Hematopoietic multipotent progenitor cell treated with erythropoietin and hydrocortisone succinate and interleukin-3 and kit ligand, for 15 days (in vitro differentiated cells): ENCODE results near the gene WDR86.

Source experiments
- DNase-seq: peaks from one replicate; pipeline ENCODE4 v3.0.0-alpha.2; 2015; ENCODE audit warnings: low spot score

Gene WDR86

DNA sequence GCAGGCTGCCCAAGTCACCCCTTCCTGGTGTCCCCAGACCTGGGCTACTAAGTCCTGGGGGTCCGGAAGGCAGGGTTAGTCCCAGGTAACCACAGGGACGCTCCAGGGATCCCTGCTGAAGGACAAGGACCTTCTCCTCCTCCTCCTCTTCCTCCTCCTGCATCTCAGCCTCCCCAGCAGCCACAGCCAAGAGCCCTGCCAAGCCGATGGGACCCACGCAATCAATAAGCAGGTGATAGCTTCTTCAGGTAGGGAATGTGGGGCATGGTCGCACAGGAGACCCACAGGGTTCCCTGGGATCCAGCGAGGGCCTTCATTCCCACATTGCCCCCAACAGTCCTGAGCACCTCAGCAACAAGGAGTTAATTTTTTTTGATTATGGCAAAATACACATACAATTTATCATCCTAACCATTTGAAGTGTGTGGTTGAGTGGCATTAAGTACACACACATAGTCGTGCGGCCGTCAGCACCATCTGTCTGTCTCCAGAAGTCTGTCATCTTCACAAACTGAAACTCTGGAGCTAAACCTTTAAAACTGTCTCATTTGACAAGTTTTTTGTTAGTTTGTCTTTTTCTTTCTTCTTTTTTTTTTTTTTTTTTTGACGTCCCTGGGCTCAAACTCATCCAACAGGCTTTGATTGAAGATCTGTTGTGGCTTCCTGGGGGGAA, 18.0 kb upstream of the WDR86 start:
- DNase-seq = no peak

DNA sequence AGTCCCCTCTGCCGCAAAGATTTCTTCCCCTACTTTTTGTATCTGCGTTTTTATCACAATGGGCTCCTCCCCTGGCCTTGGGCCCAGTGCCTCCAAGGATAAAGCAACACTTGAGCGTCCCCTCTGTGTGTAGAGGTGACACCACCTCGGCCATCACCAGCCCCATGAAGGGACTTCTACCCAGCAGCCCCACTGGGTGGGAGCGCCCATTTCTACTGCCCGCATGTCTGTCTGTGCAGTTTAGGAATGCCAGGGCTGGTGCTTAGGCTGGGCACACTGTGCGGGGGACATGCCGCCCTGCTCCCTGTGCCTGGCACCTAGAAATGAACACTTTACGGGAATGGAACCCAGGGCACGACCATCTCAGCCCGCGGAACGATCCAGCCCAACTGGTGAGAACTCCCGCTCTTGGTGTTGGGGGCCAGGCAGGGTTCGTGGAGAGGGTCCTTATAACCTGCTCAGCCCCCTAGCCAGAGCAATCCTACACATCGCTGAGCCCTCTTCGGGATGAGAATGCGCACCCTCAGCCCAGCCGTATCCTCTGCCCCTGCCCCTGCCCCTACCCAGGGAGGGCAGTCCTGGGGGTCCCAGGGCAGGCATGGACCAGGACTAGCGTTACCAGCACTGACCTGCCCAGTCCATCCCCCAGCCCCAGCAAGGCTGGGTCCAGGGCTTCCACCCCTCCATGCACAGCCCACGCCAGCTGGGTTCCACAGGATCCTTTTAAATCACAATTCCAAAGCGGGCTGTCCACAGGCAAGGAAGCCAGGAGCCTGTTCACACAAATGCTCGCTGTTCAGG, 17.3 kb upstream of the WDR86 start:
- DNase-seq = no peak

DNA sequence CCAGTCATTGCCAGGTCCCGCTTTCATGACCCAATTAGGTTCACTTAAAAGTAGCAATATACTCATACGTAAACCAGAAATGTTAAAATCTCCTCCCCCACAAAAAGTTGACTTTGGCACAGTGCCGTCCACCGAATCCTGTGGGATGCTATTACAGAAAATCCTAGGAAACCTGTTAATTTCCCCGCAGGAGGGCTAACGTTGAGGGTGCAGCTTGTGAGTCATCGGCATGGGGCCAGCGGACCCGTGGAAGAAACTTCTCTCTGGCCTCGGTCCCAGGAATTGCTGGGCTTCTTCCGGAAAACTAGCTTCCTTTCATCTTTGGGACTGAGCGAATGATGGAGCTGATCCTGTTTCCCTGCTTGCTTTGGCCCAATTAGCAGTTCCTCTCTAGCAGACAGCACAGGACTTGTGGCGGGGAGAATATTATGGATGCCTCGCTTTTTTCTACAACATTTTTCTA, 16.6 kb upstream of the WDR86 start:
- DNase-seq = no peak

DNA sequence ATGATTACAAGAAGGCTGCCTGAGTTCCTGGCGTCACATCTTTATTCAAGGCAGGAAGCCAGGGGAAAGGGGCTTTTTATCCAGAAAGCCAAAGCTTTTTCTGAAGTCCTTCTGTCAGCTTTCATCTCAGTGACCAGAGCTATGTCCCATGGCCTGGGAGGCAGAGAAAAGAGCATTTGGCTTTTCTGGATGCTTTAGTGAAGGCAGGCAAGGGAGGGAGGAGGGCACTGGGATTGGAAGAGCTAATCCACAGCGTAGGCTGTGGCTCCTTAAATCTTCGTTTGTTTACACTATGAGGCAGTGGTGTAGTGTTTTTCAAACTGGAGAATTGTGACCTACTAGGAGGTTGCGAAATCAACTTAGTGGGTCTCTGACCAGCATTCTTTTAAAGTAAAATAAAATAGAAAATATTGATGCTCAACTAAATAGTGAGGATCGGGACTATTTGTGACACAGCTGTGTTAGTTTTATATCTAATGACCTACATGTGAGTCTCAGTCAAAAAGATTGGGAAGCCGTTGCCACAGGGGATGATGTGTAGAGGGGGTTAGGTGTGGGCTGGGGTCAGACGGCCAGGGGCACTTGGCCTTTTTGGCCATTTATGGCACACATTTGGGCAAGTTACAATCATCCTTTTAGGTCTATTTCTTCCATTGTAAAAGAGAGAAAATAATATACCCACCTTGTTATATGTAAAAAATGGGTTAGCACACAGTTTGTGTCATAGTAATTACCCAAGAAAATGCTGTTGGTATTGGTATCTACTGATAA, 16.0 kb upstream of the WDR86 start:
- no peak for DNase-seq

DNA sequence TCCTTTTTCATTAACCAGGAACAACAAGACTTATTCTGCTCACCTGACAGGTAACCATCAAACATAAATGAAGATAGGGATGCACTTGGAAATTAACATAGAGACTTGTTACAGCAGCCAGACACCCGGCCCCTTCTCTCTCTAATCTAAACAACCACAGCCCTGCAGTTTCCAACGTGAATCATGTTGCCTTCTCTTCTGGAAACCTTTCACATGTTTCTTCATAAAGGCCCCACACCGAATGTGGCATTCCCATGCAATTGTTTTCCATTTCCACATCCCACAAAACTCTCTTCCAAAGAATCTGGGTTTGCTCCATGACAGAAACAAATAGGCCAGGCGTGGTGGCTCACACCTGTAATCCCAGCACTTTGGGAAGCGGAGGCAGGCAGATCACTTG, 15.0 kb upstream of the WDR86 start:
- DNase-seq = no peak

DNA sequence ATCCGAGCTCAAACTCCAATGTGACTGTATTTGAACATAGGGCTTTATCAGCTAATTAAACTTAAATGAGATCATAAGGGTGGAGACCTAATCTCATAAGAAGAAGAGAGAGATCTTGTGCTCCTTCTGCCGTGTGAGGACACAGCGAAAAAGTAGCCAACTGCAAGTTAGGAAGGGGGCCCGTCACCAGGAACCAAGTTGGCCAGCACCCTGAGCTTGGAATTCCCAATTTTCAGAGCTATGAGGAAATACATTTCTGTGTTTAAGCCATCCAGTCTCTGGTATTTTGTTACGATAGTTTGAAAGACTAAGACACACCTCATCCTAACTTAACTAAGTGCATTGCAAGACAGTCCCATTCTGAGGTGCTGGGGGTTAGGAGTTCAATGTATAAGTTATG, 14.1 kb upstream of the WDR86 start:
- DNase-seq = no peak

DNA sequence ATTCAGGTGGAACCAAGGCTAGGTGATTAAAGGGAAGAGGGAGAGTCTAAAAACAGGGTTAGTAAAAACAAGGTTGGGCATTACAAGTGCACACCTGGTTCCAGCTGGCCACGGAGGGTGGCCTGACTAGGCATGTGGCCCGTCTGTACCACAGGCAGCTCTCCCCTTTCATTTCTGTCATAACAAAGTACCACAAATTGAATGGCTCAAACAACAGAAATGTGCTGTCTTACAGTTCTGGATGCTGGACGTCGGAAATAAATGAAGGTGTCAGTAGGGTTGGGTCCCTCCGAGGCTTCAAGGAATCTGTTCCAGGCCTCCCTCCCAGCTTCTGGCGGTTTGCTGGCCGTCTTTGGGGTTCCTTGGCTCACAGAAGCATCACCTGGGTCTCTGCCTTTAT, 13.4 kb upstream of the WDR86 start:
- DNase-seq = no peak

DNA sequence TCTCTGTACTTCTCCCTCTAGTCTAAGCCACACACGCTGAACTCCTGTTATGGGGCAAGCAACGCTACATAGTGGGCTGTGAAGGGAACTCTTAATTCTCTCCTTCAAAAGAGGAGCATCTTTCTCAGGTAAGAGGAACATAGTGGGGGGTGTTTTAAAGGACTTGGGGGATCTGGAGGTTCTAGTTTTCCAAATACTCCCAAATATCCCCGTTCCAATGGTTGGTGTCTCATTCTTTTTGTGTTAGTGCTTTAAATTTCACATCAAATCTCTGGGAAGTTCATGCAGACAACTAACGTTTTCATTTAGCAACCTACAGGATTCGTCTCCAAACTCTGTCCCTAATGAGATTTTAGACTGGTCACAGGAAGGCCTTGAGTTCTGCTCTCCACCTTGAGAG, 12.4 kb upstream of the WDR86 start:
- no peak for DNase-seq

DNA sequence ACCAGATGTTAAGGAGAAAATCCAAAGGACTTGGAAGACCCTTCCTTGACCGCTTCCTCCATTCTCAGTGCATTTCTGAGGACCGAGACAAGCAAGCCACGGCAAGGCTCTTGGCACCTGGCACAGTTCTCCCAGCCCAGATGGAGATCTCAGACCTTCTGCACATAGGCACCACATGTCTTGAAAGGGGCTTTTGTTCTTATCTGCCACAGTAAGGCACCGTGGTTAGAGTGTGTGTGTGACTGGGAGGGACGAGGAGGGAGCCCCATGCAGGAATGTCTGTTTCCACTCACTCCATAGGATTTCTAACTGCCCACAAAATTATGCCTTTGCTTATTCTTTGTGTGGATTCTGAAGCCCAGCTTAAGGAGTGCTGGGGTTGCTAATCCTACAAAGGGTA, 10.3 kb upstream of the WDR86 start:
- no peak for DNase-seq

DNA sequence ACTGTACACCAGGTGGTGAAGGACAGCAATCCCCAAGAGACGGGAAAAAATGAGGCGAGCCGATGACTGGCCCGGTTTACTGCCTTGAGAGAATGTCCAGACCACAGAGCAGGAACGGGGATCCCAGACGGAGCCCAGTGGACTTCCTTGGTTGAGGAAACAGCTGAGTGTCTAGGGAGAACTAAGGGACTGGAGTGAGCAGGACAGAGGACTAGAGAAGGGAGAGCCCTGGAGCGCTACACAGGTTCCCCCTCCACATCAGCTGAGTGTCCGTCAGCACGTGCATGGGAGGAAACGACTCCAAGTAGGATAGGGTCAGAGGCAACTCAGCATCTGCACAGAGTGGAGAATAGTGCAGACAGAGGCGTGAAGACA, 7.1 kb upstream of the WDR86 start:
- no peak for DNase-seq

DNA sequence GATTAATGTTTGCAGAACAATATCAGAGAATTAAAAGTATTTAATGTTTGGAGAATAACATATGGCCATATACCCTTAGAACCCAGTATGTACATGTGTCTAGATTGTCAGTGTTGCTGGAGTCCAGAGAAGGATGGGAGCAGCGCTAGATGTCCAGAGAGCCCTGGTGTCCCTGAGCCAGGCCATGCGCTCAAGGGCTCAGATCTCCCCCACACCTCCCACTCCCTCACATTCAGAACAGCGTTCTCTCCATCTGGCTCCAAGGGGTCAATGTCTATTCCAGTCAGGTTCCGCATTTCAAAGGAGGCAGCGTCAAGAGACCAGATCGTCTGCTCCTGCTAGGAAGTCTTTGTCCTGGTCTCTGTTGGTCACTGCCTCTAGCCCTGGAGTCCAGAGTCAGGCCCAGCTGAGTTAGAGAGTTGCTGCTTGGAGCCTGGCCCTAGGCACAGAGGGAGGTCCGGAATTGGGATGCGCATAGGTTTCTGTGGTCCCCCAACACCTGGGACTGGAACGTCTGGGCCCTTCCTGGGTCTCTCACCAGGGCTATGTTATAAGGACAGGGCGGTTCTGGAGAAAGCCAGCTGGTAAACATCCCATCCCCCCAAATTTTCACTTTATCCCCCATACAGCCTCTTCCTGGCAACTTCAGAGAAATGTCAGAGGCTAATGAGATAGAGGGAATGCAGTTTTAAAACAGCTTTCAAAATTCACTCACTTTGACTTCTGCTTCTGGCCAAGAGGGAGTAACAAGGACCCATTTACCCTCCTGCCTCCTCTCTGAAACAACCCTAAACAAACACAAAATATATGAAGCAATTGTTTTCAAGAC, 6.5 kb upstream of the WDR86 start:
- DNase-seq = no peak

DNA sequence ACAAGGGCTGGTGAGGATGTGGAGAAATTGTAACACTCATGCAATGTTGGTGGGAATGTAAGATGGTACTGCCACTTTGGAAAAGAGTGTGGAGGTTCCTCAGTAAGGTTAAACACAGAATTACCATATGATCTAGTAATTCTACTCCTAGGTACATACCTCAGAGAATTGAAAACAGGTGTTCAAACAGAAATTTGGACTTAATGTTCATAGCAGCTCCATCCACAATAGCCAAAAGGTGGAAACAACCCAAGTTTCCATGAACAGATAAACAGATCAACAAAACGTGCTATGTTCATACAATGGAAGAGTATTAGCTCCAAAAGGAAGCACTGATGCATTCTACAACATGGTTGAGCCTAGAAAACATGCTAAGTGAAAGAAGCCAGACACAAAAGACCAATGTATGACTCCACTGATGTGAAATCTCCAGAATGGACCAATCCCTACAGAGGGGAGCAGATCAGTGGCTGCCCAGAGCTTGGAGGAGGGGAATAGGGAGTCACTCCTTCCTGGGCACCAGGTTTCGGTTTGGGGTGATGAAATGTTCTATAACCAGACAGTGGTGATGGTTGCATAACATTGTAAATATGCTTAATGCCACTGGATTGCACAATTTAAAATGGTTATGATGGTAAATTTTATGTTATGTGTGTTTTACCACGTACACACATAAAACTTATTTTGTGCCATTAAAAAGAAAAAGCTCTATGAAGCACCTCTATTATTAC, 5.7 kb upstream of the WDR86 start:
- DNase-seq = no peak

DNA sequence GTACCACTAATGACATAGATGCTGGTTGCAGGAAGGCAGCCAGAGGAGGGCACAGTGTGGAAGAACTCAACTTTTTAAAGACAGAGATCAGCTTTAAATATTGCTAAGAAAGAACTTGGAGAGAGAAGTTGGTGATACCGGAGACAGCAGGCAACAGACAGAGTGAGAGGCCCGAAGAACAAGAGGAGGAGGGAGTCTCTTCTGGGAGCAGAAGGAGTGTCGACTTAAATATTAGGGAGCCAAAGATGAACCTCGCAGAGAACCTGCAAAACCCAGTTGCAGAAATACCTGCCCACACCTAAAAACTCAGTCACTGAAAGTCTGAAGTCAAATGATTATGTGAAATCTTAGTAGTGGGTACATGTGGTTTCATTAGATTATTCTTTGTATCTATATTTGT, 3.4 kb upstream of the WDR86 start:
- DNase-seq = no peak

DNA sequence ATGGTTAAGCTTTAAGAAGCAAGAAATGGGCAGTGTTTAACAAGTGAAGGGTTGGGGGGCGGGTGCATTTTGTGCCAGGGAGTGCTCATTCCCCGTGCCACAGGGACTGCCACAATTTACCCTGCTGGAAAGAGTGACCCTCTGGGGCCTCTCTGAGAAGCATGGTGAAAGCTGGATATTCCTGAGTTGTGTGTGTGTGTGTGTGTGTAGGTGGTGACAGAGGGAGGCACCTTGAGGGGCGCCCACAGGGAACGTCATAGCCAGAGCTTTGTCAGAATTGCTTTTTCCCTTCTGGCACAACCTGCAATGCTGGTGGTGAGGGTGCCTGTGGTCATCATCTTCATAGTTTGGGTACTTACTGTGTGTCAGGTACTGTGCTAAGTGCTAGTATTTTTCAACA, 2.5 kb upstream of the WDR86 start:
- DNase-seq = no peak

DNA sequence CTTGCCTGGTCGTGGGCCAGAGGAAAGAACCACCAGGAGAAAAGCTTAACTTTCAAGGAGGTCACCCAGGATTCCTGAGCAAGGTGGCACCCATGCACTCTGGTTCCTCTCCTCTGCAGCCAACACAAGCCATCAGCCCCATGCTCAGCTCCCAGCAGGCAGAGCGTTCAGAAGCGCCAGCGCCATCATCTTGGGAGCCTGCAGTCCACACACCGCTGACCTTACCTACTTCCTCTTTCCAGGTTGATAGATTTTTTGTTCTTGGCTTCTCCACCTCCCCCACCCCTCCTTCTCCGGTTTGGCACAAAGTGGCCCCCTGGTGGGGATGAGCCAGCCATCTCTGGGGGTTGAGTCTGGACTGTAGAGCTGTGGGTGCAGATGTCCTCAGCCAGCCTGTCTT, 1.7 kb upstream of the WDR86 start:
- DNase-seq = no peak

DNA sequence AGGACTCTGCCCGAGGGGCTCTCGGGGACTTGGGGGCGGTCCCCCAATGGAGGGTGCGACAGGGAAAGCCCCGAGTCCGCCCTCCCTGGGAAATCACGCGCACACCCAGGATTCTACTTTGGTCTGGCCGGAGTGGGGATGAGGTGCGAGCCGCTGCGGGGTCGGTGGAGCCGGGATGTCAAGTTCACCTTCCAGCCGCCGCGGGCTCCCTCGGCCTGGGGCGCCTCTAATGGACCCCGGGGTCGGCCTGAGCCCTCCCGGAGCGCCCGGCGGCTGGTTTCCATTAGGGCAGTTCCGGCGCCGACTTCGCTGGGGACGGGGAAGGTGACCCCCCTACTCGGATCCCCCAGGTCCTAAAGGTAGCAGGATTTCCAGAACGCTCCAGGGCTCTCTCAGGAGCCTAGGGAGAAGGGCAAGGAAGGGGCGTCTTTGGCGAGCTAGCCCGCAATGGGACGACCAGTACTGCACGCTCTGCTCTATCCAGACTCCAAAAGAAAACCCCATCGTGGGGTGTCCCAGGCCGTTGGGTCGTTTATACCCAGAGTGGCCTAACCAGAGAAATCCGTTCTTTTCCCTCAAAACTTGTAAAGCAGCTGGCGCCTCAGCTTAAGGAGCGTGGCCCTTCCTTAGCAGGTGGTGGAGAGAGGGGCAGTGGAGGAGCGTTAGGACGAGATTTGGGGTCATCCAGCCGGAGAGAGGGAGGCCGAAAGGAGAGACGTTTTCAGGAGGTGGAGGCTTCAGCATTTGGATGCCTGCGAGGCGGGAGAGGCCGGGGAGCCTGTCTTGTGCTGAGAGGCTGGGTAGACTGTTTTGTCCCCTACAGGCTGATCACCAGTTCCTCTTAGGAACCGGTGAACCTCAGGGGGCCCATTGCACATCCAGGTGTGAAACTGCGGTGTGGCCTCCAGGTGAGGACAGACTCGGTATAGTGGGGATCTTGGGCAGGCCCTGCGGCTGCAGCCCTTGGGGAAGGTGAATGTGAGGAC, 860 bp upstream of the WDR86 start:
- DNase-seq = no peak

DNA sequence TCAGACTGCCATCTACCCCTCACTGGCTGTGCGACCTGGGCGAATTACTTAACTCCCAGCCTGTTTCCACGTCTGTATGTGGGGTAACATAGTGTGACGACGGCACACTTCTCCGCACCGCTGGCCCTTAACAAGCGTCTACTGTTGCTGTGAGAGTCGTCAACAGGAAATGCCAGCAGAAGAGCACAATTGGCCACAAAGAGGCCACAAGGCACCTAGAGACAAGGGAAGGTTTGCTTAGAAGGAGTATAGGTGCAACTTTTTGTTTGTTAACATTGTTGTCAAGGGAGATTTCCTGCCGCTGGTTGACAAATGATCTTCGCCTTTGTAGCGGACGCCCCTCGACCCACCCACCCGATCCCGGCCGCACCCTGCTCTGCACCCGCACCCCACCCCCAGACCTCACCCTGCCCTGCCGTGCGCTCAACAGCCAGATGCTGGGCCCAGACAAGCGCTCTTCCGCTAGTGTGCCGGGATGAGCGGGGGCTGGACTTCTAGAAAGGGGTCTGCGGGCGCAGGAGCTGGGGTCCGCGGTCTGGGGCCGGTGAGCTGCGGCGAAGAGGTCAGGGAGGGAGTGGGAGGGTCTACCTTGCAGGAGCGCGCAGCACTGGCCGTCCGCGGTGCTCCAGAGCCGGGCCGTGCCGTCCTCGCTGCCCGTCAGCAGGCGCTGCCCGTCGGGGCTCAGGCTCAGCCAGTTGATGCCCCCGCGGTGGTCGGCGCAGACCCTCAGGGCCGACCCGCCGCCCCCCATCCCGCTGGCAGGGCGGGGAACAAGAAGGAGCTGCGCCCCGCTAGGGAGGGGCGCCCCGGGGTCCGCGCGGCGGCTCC, 785 bp downstream of the WDR86 start:
- DNase-seq = no peak

DNA sequence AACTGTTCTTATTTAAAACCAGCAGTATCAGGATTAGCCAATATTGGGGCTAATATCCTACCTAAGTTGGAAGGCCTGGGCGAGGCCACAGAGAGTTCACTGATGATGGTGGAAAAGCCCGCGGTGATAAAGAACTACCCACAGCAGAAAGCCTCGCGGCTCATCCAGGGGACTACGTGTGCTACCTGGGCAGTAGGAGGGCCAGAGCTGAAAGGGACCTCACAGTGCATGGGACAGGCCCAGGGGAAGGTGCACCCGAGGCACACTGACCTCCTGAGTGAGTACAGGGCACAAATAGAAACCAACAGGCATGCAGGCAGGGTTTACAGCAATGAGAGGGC, 1.4 kb downstream of the WDR86 start:
- no peak for DNase-seq

DNA sequence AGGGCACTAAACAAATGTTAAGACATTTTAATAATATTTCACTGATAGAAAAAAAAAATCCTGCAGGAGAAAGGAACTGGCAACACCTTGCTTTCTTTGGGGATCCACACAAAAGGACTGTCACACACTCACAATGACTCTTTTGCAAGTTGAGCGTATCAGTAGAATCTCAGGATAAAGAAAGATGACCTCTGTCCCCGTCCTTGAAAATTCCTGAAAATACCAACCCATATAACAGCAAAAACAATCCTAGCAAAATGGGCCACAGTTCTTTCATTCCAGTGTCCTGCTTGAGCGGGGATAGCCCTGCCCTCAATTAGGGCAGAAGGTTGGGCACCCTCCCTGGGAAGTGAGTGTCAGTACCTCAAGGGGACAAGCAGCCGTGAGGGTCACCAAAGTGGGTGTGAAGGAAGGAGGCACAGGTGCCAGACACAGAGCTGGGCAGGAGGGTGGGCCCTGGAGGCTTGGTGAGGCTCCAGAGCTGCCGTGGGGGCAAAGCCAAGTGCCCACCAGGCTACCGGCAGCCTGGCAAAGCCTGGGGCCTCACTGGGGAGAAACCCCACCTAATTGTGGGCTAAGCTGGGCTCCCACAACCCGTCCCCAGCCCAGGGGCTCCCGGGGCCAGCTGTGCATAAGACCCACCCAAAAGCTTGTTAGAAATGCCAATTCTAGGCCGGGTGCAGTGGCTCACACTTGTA, 2.8 kb downstream of the WDR86 start:
- DNase-seq = no peak
